ENCODE results near the gene SCN9A.

DNA sequence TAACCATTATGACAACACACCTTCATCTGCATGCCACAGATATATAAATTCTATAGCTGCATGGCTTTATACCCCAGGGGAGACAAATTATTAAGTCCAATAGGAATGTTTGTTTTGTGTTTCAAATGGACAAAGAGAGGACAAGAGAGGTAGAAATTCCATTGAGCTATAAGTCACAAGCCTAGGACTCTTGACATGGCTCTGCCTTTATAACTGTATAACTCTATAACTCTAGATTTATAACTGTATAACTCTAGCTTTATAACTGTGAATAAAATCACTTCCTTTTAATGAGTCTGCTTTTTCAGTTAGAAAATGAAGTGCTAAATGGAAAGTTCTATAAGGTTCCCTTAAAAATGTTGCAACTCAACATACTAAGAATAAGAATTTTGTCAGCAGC, 106.4 kb downstream of the SCN9A start:
- TF ChIP-seq, protein P1, sequence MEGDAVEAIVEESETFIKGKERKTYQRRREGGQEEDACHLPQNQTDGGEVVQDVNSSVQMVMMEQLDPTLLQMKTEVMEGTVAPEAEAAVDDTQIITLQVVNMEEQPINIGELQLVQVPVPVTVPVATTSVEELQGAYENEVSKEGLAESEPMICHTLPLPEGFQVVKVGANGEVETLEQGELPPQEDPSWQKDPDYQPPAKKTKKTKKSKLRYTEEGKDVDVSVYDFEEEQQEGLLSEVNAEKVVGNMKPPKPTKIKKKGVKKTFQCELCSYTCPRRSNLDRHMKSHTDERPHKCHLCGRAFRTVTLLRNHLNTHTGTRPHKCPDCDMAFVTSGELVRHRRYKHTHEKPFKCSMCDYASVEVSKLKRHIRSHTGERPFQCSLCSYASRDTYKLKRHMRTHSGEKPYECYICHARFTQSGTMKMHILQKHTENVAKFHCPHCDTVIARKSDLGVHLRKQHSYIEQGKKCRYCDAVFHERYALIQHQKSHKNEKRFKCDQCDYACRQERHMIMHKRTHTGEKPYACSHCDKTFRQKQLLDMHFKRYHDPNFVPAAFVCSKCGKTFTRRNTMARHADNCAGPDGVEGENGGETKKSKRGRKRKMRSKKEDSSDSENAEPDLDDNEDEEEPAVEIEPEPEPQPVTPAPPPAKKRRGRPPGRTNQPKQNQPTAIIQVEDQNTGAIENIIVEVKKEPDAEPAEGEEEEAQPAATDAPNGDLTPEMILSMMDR (IDR thresholded peaks at IDR 0.05; ENCODE audit: low read depth, low read length, poor library complexity, severe bottlenecking) = no peak
- no peak for TF ChIP-seq EZH2phosphoT487 (IDR thresholded peaks at IDR 0.05; ENCODE audit: borderline replicate concordance, low read length)
